Panc1 (cell line): ENCODE results near the gene NECAB2. TPM values are rescaled to one million over a fixed set of nuclear protein-coding genes. Genes with fewer than 3 reads are reported as not detected.

Experiments used
- ATAC-seq: fragments of 200-7000 bp; cut with Tn5 transposase; 2 replicates; pipeline ENCODE4 v1.9.1; 2020; ENCODE audit warnings: mild to moderate bottlenecking, moderate library complexity
- BruUV-seq: library from RNA; stranded (reverse); fragments of 400-500 nt; replicated peaks from 2 replicates; lab custom pipeline; 2021; lab: Mats Ljungman, UMichigan
- CTCF ChIA-PET: fragments of 300-600 bp; sonication (Branson Sonifier 250); formaldehyde crosslinking; loops from one replicate; lab custom pipeline; 2022; ENCODE audit warnings: antibody characterized with exemption; lab: Charles Lee
- POLR2A ChIA-PET: fragments of 300-600 bp; sonication (Branson Sonifier 250); formaldehyde crosslinking; loops from one replicate; lab custom pipeline; 2022; ENCODE audit warnings: antibody characterized with exemption; lab: Charles Lee
- DNase-seq: peaks from one replicate; pipeline ENCODE4 v3.0.0-alpha.2; 2010; ENCODE audit warnings: low read depth, low spot score
- H3K27ac ChIP-seq: 2 replicates; pipeline ENCODE4 v1.5.1; 2011; ENCODE audit warnings: mild to moderate bottlenecking, low read length, inconsistent platforms
- H3K27me3 ChIP-seq: fragments of 200-500 bp; sonication (Bioruptor generic); 2 replicates; pipeline ENCODE4 v1.6.0; 2014; ENCODE audit warnings: low read length, inconsistent platforms; ENCODE audit not compliant: control insufficient read depth, insufficient read depth
- H3K36me3 ChIP-seq: fragments of 200-500 bp; sonication (Bioruptor generic); 2 replicates; pipeline ENCODE4 v1.5.1; 2014; ENCODE audit warnings: inconsistent platforms, mild to moderate bottlenecking, low read length, moderate library complexity; ENCODE audit not compliant: control insufficient read depth, insufficient read depth
- H3K4me1 ChIP-seq: 2 replicates; pipeline ENCODE4 v1.5.1; 2011; ENCODE audit warnings: inconsistent platforms, mild to moderate bottlenecking, low read length, moderate library complexity; ENCODE audit not compliant: control insufficient read depth, insufficient read depth
- H3K4me3 ChIP-seq, 2 experiments: 2 replicates each; pipeline ENCODE4 v1.5.1; 2011 to 2012; ENCODE audit warnings: low read depth in 2 of 2, low read length in 2 of 2, mild to moderate bottlenecking in 2 of 2, inconsistent platforms in 1 of 2, moderate library complexity in 1 of 2
- H3K9me3 ChIP-seq: fragments of 200-500 bp; sonication (Bioruptor generic); 2 replicates; pipeline ENCODE4 v1.5.1; 2014; ENCODE audit warnings: low read depth, mild to moderate bottlenecking, inconsistent platforms, low read length, moderate library complexity; ENCODE audit not compliant: control insufficient read depth, insufficient read depth
- CTCF ChIP-seq: fragments of 450-650 bp; IDR thresholded peaks from 2 replicates; pipeline ENCODE4 v1.5.1; 2017; ENCODE audit warnings: mild to moderate bottlenecking
- POLR2AphosphoS5 ChIP-seq: IDR thresholded peaks from 2 replicates; pipeline ENCODE4 v1.6.1; 2012; ENCODE audit warnings: mild to moderate bottlenecking, low read depth, low read length, moderate library complexity
- REST ChIP-seq, 2 experiments: IDR thresholded peaks; 2 replicates each; pipeline ENCODE4 v1.6.1; 2011 to 2012; ENCODE audit warnings: low read depth in 2 of 2, control low read depth in 1 of 2, low read length in 1 of 2, mild to moderate bottlenecking in 1 of 2, moderate library complexity in 1 of 2; ENCODE audit not compliant: insufficient read depth in 1 of 2
- SIN3A ChIP-seq: IDR thresholded peaks from 2 replicates; pipeline ENCODE4 v1.6.1; 2012; ENCODE audit warnings: low read depth, mild to moderate bottlenecking, low read length, moderate library complexity, borderline replicate concordance; ENCODE audit not compliant: insufficient read depth
- TCF7L2 ChIP-seq: IDR thresholded peaks from 2 replicates; pipeline ENCODE4 v1.6.1; 2011; ENCODE audit warnings: mild to moderate bottlenecking, low read depth, low read length, inconsistent platforms
- in situ Hi-C: cut with HindIII; loops from 2 replicates; pipeline ENCODE4 v1.10.0; 2016; ENCODE audit warnings: low sequenced_read_pairs, low pct_unique_long_range_greater_than_20kb
- intact Hi-C: fragments of 100-400 bp; cut with micrococcal nuclease; formaldehyde crosslinking; loops from one replicate; pipeline ENCODE4 v1.10.0; 2022; ENCODE audit not compliant: unreplicated experiment
- total RNA-seq: library from RNA; stranded (reverse); gene quantifications from one replicate; pipeline ENCODE4 v1.2.1, GENCODE V29; 2021; ENCODE audit not compliant: unreplicated experiment

NECAB2 gene
- total RNA-seq, 1 experiment from 2014 or later = 0.33 TPM

- in situ Hi-C loops (no loop called here), intact Hi-C loops (no loop called here)
- ATAC-seq (no peak), DNase-seq (no peak)
- ChIA-PET CTCF (no interaction called here), POLR2A (no interaction called here)
- no peak for TF ChIP-seq TCF7L2
- TF ChIP-seq CTCF = no peak
- TF ChIP-seq SIN3A = no peak
- TF ChIP-seq REST (IDR thresholded peaks at IDR 0.05; ENCODE audit: insufficient read depth in 1 of 2, low read depth in 2 of 2, low read length in 1 of 2) = no peak
- no TSS peak for BruUV-seq
- no peaks in the 10 kb centered on the region for H3K27me3 ChIP-seq
- H3K36me3 ChIP-seq = no peaks in the 10 kb centered on the region
- no peaks in the 10 kb centered on the region for H3K9me3 ChIP-seq
- no peak overlapping the region for H3K4me3 ChIP-seq
- H3K4me1 ChIP-seq = no peaks in the 10 kb centered on the region
- no peak overlapping the region for H3K27ac ChIP-seq
These were observed 47.4 kb downstream of the NECAB2 start for GRCh38 chr16:84015399-84015798.

GRCh38 chr16:84016477-84016876 lies 48.4 kb downstream of the NECAB2 start:
- ChIA-PET CTCF (no interaction called here), POLR2A (no interaction called here)
- Histone ChIP-seq H3K4me1 (no peaks in the 10 kb centered on the region), H3K27ac (no peak overlapping the region), H3K9me3 (no peaks in the 10 kb centered on the region), H3K36me3 (no peaks in the 10 kb centered on the region), H3K4me3 (no peak overlapping the region), H3K27me3 (no peaks in the 10 kb centered on the region)
- DNase-seq (no peak), ATAC-seq (no peak)
- TF ChIP-seq TCF7L2 (no peak), POLR2AphosphoS5 (no peak), CTCF (no peak), REST (IDR thresholded peaks at IDR 0.05; ENCODE audit: insufficient read depth in 1 of 2, low read depth in 2 of 2, low read length in 1 of 2) (no peak), SIN3A (no peak)
- no TSS peak for BruUV-seq
- in situ Hi-C loops = no loop called here
- intact Hi-C loops = no loop called here
